GM19438 (cell line): ENCODE data around the gene PDZD4.

Experiments used
- ATAC-seq: cut with Tn5 transposase; IDR thresholded peaks from one replicate; pipeline ENCODE4 v1.9.1; 2021; ENCODE audit warnings: low read depth; ENCODE audit not compliant: unreplicated experiment

PDZD4 gene

GRCh38 chrX:153867671-153868070, 37.3 kb upstream of the PDZD4 start:
- ATAC-seq: no peak

- no peak for ATAC-seq
Measured at GRCh38 chrX:153867139-153867538, 36.8 kb upstream of the PDZD4 start.

- ATAC-seq: no peak
Measured at GRCh38 chrX:153866302-153867019, 36.1 kb upstream of the PDZD4 start.

GRCh38 chrX:153865685-153866084, 35.3 kb upstream of the PDZD4 start:
- ATAC-seq: no peak

GRCh38 chrX:153865321-153865580, 34.9 kb upstream of the PDZD4 start:
- ATAC-seq: no peak

- ATAC-seq: no peak
Measured at GRCh38 chrX:153864561-153865320, 34.4 kb upstream of the PDZD4 start.

- no peak for ATAC-seq
Measured at GRCh38 chrX:153864101-153864500, 33.8 kb upstream of the PDZD4 start.

GRCh38 chrX:153863251-153863991, 33.1 kb upstream of the PDZD4 start:
- ATAC-seq: no peak

GRCh38 chrX:153862369-153863250, 32.3 kb upstream of the PDZD4 start:
- no peak for ATAC-seq

- no peak for ATAC-seq
Measured at GRCh38 chrX:153861733-153862310, 31.5 kb upstream of the PDZD4 start.

- ATAC-seq: no peak
Measured at GRCh38 chrX:153861151-153861550, 30.8 kb upstream of the PDZD4 start.

- ATAC-seq: no peak
Measured at GRCh38 chrX:153857348-153857903, 27.1 kb upstream of the PDZD4 start.

GRCh38 chrX:153854702-153855101, 24.4 kb upstream of the PDZD4 start:
- ATAC-seq: no peak

- no peak for ATAC-seq
Measured at GRCh38 chrX:153853902-153854267, 23.5 kb upstream of the PDZD4 start.

GRCh38 chrX:153853180-153853901, 23.0 kb upstream of the PDZD4 start:
- no peak for ATAC-seq

- no peak for ATAC-seq
Measured at GRCh38 chrX:153851981-153852380, 21.6 kb upstream of the PDZD4 start.

- ATAC-seq: no peak
Measured at GRCh38 chrX:153848325-153848724, 18.0 kb upstream of the PDZD4 start.

GRCh38 chrX:153845842-153846241, 15.5 kb upstream of the PDZD4 start:
- no peak for ATAC-seq

GRCh38 chrX:153845195-153845594, 14.9 kb upstream of the PDZD4 start:
- no peak for ATAC-seq
